ENCODE data around the gene ITPKB.

DNA sequence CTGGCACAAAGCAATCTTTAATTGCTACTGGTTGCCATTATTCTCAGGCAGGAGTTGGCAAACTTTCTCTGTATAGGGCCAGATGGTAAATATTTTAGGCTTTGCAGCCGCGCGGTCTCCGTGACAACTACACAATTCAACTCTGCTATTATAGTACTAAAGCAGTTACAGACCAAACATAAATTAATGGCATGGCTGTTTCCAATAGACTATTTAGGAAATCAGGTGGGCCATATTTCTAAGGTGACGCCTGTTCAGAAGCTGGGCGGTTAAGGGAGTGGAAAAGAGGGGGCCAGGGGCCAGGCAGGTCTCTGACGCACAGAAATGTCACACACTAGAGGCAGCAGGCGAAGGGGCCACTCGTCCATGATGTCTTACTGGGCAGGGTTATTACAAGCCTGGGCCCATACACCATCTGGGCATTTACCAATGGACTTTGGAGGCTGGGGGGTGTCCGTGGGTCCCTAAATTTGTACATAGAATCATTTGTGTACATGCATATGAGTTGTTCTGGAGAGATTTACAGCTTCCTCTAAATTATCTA is 110.4 kb downstream of the ITPKB start:
- TF ChIP-seq, protein P1, sequence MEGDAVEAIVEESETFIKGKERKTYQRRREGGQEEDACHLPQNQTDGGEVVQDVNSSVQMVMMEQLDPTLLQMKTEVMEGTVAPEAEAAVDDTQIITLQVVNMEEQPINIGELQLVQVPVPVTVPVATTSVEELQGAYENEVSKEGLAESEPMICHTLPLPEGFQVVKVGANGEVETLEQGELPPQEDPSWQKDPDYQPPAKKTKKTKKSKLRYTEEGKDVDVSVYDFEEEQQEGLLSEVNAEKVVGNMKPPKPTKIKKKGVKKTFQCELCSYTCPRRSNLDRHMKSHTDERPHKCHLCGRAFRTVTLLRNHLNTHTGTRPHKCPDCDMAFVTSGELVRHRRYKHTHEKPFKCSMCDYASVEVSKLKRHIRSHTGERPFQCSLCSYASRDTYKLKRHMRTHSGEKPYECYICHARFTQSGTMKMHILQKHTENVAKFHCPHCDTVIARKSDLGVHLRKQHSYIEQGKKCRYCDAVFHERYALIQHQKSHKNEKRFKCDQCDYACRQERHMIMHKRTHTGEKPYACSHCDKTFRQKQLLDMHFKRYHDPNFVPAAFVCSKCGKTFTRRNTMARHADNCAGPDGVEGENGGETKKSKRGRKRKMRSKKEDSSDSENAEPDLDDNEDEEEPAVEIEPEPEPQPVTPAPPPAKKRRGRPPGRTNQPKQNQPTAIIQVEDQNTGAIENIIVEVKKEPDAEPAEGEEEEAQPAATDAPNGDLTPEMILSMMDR (IDR thresholded peaks at IDR 0.05; ENCODE audit: borderline replicate concordance, extremely low read depth, low read length, poor library complexity, severe bottlenecking), result no peak
- no peak for TF ChIP-seq EZH2 (IDR thresholded peaks at IDR 0.05; ENCODE audit: borderline replicate concordance, low read depth, low read length, severe bottlenecking)

Data from DND-41 (cell line).